ENCODE results near the gene LMO7. TPM values are rescaled to one million over a fixed set of nuclear protein-coding genes. Genes with fewer than 3 reads are reported as not detected.

Gene LMO7
- total and polyA plus RNA-seq, 2 experiments from 2014 or later: 139 to 232 TPM

GRCh38 chr13:75763512-75763911 lies 127.4 kb downstream of the LMO7 start:
- no peak overlapping the region for H3K4me3 ChIP-seq
- H3K27ac ChIP-seq: no peak overlapping the region
- no peak for TF ChIP-seq CTCF (IDR thresholded peaks at IDR 0.05; ENCODE audit: low read depth, low read length)
- H3K27me3 ChIP-seq: no peaks in the 10 kb centered on the region
- H3K4me1 ChIP-seq (ENCODE audit: low read depth): peaks cover 5% of the 10 kb centered on the region
- no peak for DNase-seq (ENCODE audit: low read depth in 1 of 2, low spot score in 1 of 2)
- no peaks in the 10 kb centered on the region for H3K36me3 ChIP-seq
- no peaks in the 10 kb centered on the region for H3K9me3 ChIP-seq (ENCODE audit: low read depth)

DNA sequence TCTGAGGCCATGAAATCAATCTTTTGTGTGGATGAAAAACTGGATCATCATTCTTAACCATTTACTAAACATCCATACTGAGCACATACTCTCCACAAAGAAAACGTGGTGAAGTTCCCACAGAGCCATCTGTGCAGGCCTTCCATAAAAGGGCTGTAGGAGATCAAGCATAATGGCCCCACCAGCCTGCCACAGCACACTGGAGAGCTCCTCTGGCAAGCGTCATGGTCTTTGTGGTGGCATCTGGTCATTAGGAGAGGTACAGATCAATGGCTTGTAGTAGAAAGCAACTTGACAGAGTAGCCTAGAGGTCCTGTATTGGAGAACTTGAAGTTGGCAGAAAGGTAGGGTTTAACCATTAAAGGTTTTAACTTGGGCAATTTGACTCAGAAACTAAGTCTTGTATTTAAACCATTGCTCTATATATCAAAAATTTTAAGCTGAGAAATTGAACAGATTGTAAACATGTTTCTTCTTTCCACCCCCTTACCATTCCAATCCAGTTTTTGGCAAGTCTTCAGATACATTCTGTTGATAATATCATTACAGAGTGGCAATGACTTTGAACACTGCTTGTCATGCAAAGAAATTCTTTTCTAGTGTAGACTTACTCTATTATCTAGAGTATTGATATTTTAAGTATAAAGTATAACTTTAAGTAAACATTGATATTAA lies 128.3 kb downstream of the LMO7 start:
- Histone ChIP-seq H3K4me3 (no peak overlapping the region), H3K36me3 (no peaks in the 10 kb centered on the region), H3K27me3 (no peaks in the 10 kb centered on the region), H3K27ac (no peak overlapping the region), H3K4me1 (ENCODE audit: low read depth) (peaks cover 5% of the 10 kb centered on the region), H3K9me3 (ENCODE audit: low read depth) (no peaks in the 10 kb centered on the region)
- no peak for TF ChIP-seq CTCF (IDR thresholded peaks at IDR 0.05; ENCODE audit: low read depth, low read length)
- DNase-seq (ENCODE audit: low read depth in 1 of 2, low spot score in 1 of 2): no peak

GRCh38 chr13:75764926-75765310 lies 128.8 kb downstream of the LMO7 start:
- Histone ChIP-seq H3K4me3 (no peak overlapping the region), H3K4me1 (ENCODE audit: low read depth) (peaks cover 5% of the 10 kb centered on the region), H3K27ac (no peak overlapping the region), H3K36me3 (no peaks in the 10 kb centered on the region), H3K9me3 (ENCODE audit: low read depth) (no peaks in the 10 kb centered on the region), H3K27me3 (no peaks in the 10 kb centered on the region)
- TF ChIP-seq CTCF (IDR thresholded peaks at IDR 0.05; ENCODE audit: low read depth, low read length): no peak
- no peak for DNase-seq (ENCODE audit: low read depth in 1 of 2, low spot score in 1 of 2)

GRCh38 chr13:75766636-75767035 lies 130.5 kb downstream of the LMO7 start:
- TF ChIP-seq CTCF (IDR thresholded peaks at IDR 0.05; ENCODE audit: low read depth, low read length): no peak
- H3K27me3 ChIP-seq: no peaks in the 10 kb centered on the region
- no peaks in the 10 kb centered on the region for H3K36me3 ChIP-seq
- no peak overlapping the region for H3K4me3 ChIP-seq
- no peaks in the 10 kb centered on the region for H3K9me3 ChIP-seq (ENCODE audit: low read depth)
- no peak overlapping the region for H3K27ac ChIP-seq
- H3K4me1 ChIP-seq (ENCODE audit: low read depth): peaks cover 6% of the 10 kb centered on the region
- no peak for DNase-seq (ENCODE audit: low read depth in 1 of 2, low spot score in 1 of 2)

- Histone ChIP-seq H3K27me3 (no peaks in the 10 kb centered on the region), H3K27ac (no peak overlapping the region), H3K9me3 (ENCODE audit: low read depth) (no peaks in the 10 kb centered on the region), H3K4me1 (ENCODE audit: low read depth) (peaks cover 10% of the 10 kb centered on the region), H3K36me3 (no peaks in the 10 kb centered on the region), H3K4me3 (no peak overlapping the region)
- DNase-seq (ENCODE audit: low read depth in 1 of 2, low spot score in 1 of 2): no peak
- TF ChIP-seq CTCF (IDR thresholded peaks at IDR 0.05; ENCODE audit: low read depth, low read length): no peak
Observed at GRCh38 chr13:75769141-75769905, 133.2 kb downstream of the LMO7 start.

Data from cardiac muscle cell (in vitro differentiated cells and primary cell).